HG02852 (cell line): ENCODE measurements around the gene DCLK1.

Source experiments
- ATAC-seq: cut with Tn5 transposase; IDR thresholded peaks from one replicate; pipeline ENCODE4 v1.9.1; 2021; ENCODE audit warnings: mild to moderate bottlenecking, moderate library complexity; ENCODE audit not compliant: unreplicated experiment

DCLK1 gene

DNA sequence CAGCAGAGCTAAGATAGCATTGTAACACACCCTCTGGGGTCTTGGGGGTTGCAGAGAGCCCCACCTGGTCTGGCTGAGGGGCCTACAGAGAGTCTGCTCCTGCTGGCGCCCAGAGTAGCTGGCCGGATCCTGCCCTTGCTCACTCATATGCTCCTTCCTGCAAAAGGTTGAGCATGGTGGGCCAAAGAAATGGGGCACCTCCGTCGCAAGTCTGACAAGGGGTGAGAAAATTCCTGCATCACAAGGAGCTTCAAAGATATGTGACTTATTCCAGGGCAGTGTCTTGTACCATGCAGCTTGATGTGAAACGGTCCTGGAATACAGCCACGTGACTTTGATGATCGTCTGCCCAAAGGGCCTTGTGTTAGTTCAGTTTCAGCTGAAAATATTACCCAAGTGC lies 218.3 kb downstream of the DCLK1 start:
- ATAC-seq: no peak

DNA sequence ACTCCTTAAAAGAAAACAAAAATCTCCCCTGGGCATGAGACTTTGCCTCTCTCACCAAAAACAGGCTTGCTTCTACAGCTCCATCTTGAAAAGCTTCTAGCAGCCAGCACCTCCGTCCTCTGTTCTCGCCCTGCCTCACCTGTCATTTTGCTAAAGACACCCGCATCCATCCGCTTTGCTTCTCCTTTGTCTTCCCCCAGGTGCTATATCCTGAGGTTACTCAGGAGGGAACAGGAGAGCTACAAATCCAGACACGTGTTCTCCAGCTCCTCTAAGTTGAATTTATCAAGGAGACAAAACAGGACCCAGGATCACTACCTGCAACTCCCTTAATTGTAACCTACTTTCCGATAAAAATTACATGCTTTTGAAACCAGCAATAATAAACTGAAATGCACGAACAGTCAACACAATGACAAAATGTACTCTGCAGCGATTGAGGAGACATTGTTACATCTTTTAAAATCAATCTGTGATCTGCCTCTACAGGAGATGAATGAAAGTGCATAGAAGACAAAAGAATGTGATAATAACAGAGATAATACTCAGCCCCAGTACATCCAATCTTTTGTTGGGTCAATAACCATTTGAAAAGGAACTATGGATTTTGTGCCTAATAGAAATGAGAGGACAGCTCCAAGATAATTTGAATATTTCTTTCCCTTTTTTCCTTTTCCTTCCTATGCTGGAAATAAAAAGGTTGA lies 221.2 kb downstream of the DCLK1 start:
- no peak for ATAC-seq

DNA sequence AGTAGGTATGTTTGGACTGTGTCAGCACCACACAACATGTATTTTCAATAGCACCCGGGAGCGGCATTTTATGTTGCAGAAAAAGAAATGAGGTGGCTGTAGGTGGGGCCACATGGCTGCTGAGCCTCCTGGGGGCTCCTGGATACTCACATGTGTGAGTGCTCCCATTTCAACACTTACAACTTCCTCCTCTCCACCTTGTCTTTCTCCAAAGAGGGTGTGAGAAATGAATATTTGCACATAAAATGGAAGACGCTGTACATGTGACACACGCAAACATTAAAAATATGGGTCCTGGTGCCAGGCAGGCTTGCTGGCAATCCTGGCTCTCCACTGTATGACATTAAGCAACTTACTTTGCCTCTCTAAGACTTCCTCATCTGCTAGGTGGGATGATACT lies 222.1 kb downstream of the DCLK1 start:
- no peak for ATAC-seq

DNA sequence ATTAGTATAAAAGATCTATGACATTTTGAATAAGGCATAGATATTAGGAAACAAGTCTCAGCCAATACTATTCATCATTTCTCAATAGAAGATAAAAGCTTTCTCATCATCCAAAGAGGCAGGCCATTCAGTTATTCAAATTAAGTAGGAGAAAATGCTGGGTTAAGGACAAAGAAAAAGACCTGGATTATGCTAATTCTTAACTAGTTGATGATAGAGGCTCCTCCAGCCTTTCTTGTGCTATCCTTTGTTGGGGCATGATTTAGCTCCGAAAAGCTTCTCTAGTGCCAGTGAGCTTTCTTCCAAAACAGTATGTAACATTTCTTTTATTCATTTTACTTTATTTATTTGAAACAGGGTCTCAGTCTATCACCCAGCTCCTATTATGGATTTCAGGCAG lies 223.0 kb downstream of the DCLK1 start:
- ATAC-seq: no peak

DNA sequence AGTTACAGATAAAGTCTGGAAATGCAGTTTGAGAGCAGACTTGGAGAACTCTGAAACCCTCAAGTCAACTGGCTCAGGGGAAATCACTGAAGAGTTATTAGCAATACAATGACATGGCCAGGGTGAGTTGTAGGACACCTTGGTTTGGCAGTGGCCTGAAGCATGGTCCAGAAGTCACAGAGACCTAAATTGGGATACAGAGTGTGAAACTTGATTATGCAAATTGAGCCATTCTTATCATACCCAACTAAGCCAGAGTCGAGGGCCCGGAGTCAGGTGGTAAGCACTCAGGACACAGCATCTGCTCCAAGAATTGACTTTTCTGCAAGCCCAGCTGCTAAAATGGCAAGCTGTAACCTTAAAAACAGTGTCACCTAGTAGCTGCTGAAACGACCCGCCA lies 224.5 kb downstream of the DCLK1 start:
- ATAC-seq: no peak

DNA sequence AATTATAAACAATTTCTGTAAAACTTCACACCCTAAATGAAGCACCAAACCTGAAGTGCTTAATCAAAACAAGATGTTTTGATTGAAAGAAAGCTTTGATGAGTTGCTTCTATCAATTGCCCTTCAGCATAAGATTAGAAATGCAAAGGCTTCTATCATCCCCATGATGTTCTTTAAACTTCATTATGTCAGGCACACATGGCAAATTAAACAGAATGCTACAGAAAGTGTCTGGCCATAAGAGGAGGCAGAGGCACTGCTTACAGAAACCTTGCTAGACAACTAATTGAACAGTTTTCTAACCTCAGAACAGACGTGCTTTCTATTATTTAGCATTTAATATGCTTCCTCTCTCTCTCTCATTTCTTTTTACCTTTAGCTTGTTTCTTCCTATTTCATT lies 228.1 kb downstream of the DCLK1 start:
- ATAC-seq: no peak

DNA sequence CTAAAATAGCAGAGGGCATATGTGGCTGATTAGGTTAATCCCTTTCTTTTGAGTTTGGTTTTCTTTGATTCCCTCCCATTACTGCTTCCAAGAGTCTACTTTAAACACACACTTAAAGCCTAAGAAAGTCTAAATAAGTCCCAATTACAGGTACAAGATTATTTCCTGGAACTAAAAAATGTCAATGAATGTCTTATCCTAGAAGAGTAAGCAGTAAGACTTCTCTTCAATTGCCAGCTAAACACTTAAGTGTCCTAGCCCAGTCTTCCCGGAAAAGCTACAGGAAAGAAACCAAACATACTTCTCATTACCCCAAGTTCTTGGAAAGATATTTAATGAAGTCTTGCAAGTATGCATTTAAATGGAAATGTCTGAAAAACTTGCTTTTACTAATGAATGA lies 233.1 kb downstream of the DCLK1 start:
- no peak for ATAC-seq

DNA sequence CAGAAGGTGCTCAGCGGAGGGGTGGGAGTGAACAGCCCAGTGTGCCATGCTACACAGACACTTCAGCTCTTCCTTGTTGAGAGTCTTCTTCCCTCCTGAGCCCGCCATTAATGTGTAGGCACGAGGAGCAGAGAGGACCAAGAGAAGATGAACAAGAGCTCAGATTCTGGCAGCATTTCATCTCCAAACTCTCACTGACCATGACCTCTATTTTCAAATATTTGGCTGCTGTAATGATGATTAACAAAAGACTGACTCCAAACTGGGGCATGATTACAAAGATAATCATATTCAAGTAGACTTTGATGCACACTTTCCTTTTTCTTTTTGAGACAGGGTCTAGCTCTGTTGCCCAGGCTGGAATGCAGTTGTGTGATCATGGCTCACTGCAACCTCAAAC lies 236.5 kb downstream of the DCLK1 start:
- ATAC-seq: no peak

DNA sequence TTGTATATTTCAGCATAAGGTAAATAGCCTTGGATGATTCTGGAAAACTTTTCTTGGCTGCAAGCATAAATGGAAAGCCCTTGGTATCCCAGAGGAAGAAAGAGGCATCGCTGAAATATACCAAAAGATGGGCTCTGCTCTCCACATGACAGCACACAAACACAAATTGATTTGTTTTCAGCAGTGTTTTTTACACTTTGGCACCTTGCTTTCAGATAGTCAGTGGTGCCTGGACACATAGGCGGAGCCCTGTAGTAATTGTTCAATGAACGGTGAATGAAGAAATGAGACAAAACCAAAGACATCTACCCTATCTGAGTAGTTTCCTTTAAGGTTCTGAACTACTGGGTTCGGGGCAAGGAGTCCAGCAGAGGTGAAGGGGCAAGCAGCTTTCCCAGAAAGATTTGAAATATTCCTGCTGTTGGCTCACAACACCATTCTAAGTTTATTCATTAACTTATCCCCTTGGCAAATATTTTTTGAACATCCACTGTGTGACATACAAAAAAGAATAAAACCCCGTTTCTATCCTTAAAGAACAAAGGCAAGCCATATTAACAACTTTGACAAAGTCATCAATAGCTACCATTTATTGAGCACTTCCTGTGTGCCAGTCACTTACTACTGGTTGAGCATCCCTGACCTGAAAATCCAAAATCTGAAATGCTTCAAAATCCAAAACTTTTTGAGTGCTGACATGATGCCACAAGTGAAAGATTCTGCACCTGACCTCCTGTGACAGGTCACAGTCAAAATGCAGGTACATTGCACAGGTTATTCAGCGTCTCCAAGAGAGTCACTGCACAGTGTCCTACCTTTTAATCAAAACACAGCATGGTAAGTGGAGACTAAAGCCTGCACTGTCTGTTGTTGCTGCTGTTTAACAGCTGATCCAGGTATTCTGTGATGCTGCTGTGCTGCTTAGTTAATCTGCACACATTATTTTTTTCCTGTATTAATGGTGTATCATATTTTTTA lies 238.1 kb downstream of the DCLK1 start:
- ATAC-seq: no peak

DNA sequence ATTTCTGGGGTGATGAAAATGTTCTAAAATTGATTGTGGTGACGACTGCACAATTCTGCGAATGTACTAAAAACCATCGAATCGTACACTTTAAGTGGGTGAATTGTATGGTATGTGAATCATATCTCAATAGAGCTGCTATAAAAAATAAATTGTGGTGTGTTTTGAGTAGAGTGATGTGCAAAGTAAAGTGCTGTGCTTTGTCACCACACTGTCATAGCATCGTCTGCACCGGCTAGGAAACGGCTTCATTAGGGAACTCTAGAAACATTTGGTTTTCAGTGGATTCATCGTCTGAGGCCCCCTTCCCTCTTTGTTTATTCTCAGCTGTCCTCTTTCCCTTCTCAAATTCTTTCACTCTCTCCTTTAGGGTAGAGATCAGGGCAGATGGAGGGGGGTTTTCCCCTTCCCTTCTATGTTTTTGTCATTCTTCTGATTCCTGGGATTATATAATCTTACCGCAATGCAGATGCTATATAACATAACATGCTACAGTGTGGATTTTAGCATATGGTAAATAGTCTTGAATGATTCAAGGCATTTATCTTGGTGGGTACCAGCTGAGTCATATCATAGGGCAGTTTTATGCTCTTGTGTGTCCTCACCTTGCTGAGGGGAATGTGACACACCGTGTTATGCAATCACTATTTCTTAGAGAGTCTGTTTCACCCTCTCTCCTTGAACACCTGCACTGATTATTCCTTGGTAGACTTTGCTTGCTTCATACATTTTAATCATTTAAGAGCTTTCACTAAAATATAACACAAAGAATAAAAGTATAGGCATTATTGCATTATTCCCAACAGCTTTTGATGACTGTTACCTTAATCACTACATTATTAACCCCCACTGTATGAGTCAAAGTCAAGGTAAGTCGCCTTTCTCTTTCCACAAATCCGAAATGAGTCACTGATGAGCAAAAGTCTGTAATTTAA lies 239.4 kb downstream of the DCLK1 start:
- ATAC-seq: no peak

DNA sequence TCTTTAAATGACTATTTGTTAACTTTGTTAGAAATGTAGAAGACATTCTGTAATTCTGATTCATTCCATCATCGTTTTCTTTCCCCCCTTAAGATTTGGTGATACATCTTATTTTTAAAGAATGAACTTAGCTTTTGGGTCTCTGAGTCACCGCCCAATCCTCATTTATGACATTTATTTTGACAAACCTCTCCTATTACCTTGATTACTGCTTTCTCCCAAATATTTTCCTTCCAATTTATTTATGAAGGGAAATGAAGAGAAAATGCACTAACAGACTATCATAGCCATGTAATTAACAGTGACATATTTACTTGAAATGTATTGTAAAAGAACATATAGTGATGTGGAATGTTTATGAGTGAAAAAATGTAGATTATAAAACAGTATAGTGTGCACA lies 241.6 kb downstream of the DCLK1 start:
- no peak for ATAC-seq

DNA sequence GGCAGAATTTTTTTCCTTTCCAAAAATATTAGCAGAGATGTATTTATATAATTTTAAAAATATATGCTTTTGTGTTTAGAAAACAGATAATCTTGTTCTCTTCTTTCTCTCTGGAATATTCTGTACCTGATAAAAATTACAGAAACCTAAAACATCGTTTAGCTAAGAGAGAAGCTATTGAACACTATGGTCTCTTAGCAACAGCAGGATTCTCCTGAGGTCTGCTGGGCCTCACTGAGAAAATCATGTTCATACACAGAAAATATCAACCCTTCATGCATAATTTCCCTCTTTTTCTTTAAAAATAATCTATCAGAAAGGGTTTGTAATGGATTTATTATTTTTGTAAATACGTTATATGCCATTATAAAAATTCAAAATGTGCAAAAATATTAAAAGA lies 242.2 kb downstream of the DCLK1 start:
- ATAC-seq: no peak

DNA sequence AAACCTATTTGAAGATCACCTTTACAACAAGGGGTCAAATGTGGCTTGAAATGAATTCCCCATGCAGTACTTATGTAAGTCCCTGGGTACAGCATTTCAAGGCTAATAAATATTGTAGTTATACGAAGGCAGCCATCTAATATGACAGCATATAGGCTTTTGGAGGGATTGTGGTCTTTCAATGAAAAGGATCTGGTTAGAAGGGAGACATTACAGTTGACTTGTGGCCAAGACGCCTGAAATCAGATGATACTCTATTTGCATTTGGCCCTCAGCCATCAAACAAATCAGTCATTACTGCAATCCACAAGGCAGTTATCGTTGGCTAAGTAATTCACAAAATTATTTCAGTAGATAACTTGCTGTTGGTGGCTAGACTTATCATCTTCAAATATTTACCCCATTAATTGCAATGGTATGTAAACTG lies 242.7 kb downstream of the DCLK1 start:
- no peak for ATAC-seq

DNA sequence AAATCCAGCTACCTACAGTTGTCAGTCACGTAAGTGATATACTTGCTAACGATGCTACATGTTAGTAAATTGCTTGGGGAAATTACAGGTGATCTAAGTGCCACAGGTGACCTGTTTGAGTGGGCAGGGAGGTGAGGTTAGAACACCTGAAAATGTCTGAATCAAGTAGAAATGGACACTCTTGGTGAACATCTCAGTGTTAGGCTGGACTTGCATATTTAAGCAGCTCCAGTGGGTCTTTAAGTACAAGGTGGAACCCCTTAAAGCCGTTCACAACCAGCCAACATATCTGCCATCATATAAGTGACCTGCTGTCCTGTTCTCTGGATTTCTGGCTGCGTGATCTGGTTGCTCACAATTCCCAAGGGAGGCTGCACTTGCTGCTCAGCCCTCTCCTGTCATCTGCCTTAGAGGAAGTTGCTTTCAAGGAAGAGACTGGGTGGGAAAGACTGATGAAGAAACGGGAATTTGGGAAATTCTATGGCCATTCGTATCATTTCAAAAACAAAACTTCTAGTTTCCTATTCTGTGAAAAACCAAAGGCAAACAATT lies 244.0 kb downstream of the DCLK1 start:
- no peak for ATAC-seq

DNA sequence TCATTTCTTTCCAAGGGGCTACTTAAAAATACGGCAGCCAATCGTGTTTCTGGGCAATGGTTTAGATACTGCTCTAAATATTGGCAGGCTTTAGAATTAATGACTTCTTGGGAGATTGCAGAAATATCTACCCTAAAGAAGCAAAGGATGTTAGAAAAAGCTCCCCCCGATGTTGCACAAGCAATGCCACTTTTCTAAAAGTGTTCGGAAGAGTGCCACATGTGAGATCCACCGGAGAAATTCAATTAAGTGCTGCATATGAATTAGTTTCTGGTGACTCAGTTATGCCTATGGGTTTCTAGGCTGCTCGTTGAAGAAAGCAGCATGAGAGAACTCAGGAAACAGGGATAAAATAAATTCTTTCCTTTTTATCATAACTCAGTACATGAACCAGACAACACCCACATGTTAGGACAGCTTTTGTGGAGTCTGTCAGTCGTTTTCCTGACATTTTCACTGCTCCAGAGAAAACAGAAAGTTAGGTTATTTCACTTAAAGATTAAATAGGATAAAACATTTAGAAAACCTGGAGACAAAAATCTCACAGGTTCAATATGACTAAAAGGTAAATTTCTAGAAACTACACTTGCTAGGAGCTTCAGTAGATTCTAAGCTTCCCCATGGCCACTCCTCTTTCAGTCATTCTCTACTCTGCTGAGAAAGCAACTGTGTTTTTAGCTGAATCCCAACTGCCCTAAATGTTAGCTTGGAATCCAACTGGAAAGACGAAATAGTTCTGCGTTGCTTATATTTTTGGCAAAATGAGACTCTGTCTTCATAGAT lies 244.7 kb downstream of the DCLK1 start:
- ATAC-seq: no peak

DNA sequence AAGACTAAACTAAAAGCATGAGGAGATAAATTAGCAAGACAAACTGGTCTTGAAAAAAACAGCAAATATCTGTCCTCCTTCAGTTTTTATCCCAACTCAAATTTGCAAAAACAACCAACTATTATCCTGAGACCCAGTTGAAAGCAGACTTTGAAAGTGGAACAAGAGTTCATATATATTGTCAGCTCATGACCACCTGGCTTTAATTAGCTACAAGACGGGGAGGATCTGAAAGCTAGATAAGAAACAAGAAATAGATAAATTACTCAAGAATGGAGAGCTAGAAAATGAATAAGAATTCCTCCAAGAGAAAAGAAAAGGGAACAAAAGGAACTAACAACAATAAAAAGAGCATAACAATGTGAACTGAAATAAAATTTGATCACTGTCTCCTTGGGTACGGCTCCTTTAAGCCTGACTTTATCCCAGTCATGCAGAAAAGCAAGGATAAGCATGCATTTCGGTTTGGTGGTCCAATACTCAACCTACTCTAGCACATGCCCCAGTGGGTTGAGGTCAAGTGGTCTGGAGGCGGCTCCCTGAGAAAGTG lies 246.9 kb downstream of the DCLK1 start:
- ATAC-seq: no peak

DNA sequence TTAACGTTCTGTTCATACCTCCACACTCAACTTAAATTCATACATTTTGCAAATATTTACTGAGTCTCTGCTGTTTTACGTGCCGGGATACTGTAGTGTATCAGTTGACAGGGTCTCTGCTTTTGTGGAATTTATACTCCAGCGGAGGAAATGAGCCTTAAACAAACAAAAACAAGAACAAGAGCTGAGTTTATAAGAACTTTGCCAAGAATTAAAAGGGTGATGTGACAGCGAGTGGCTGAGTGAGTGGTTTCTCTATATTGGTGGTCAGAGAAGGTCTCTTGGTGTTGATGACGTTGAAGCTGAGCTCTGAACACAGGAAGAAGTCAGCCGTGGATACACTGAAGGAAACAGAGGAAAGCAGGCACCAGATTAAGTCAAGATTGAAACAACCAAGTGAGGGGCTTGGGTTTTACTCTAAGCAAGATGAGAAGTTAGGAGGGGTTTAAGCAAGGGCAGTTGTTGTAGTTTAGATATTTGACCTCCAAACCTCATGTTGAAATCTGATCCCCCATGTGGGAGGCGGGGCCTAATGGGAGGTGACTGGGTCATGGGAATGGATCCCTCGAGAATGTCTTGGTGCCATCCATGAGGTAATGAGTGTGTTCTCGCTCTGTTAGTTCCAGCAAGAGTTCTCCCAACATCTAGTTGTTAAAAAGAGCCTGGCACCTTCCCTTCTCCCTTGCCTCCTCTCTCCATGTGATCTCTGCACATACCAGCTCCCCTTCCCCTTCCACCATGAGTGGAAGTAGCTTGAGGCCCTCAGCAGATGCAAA lies 248.3 kb downstream of the DCLK1 start:
- no peak for ATAC-seq

DNA sequence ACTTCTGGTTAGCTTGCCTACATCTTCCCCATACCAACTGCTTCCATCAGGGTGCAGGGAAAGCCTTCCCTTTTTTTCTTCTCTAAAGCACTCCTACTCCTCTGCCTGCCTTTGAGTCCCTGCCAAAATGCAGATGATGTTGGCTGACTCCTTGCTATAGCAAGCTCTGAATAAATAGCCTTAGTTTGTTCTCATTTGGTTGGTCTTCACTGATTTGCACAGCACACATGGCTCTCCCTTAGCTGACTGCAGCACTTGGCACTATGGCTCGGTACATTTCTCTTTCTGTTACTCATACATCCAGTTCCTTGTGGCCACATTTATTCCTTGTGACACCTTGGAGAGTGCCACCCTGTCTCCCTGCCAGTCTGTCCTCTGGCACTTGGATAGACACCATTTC lies 249.8 kb downstream of the DCLK1 start:
- no peak for ATAC-seq

DNA sequence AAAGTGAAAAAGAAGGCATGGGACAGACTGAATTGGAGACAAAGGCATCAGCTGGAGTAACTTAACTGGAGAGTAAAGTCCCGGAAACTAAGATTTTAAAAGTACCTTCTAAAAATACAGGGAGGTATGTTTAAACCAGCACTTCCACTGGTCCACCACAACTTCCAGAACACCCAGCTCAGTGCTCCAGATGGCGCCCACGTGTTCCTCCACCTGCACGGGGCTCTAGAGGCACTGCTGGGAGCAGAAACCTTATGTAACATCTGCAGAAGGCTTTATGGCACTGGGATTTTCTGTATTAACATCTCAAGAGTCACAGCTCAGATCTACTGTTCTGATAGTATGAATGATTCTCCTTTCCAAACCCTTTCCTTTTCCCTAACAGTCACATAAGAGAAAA lies 252.1 kb downstream of the DCLK1 start:
- no peak for ATAC-seq
